ENCODE data around the gene HES2. TPM values are rescaled to one million over a fixed set of nuclear protein-coding genes. Genes with fewer than 3 reads are reported as not detected.
"Not testable (repeated sequence)": the region's sequence is repeated elsewhere in the genome, so short reads cannot be mapped to it uniquely, and the experiment has no call there.

The HES2 gene
- total RNA-seq, 4 donors from 2014 or later: 7.3 TPM; not detected in 3

DNA sequence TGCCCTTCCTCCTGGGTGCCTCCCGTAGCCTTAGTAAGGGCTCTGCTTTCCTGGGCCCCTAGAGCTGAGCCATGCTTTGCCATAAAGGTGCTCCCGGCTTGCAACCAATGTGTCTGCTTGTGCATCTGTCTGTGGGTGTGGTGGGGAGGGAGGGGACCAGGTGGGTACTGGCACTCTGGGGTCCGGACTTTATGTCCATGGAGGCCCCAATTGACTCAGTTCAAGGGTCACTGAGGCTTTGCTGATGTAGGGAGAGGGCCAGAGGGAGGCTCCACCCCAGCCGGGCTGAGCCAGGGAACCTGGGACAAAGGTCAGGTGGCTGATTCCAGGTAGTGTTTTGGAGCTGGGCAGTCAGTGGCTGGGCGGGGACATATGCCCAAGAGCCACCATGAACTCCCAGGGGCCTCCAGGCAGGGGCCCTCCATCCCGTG lies 31.2 kb upstream of the HES2 start:
- no peak for TF ChIP-seq EP300 (IDR thresholded peaks at IDR 0.05)
- TF ChIP-seq POLR2AphosphoS5 (IDR thresholded peaks at IDR 0.05): no peak
- TF ChIP-seq, protein P1, sequence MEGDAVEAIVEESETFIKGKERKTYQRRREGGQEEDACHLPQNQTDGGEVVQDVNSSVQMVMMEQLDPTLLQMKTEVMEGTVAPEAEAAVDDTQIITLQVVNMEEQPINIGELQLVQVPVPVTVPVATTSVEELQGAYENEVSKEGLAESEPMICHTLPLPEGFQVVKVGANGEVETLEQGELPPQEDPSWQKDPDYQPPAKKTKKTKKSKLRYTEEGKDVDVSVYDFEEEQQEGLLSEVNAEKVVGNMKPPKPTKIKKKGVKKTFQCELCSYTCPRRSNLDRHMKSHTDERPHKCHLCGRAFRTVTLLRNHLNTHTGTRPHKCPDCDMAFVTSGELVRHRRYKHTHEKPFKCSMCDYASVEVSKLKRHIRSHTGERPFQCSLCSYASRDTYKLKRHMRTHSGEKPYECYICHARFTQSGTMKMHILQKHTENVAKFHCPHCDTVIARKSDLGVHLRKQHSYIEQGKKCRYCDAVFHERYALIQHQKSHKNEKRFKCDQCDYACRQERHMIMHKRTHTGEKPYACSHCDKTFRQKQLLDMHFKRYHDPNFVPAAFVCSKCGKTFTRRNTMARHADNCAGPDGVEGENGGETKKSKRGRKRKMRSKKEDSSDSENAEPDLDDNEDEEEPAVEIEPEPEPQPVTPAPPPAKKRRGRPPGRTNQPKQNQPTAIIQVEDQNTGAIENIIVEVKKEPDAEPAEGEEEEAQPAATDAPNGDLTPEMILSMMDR (IDR thresholded peaks at IDR 0.05): no peak
- no peak for TF ChIP-seq POLR2A (IDR thresholded peaks at IDR 0.05)
- H3K4me3 ChIP-seq: no peak overlapping the region
- peaks cover 0 to 47% (median 8%) of the 10 kb centered on the region in 3 donors for H3K4me1 ChIP-seq
- H3K36me3 ChIP-seq: no peaks in the 10 kb centered on the region
- 25 to 70% methylated on average over 1 of the region's 6 CpGs for WGBS, 2 donors (ENCODE audit: low coverage in 1 of 2)
- ATAC-seq: no peak
- H3K9me3 ChIP-seq: no peaks in the 10 kb centered on the region
- H3K27me3 ChIP-seq: peaks cover 100% of the 10 kb centered on the region
- no peak overlapping the region for H3K27ac ChIP-seq

DNA sequence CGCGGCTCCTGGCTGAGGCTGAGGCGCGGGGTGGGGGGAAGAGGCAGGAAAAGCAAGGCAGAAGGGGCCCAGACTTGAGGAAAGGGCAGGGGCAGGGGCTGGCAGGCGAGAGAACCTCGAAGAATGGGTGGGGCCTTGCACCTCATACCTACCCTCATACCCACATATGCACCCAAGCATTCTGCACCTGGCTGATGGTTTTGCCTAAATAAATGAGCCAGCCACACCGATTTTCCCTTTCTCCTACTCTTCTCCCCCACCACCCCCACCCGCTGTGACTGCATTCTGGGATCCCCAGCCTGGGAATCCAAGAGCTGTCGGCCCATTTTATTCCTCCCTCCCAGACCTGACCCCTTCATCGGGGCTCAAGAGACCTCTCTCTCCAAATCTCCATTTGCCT lies 30.8 kb upstream of the HES2 start:
- not testable (repeated sequence) for ATAC-seq
- 50% methylated on average over 3 of the region's 10 CpGs; no CpG with 5 or more reads in 1 of the 2 donors for WGBS, 2 donors (ENCODE audit: low coverage in 1 of 2)

DNA sequence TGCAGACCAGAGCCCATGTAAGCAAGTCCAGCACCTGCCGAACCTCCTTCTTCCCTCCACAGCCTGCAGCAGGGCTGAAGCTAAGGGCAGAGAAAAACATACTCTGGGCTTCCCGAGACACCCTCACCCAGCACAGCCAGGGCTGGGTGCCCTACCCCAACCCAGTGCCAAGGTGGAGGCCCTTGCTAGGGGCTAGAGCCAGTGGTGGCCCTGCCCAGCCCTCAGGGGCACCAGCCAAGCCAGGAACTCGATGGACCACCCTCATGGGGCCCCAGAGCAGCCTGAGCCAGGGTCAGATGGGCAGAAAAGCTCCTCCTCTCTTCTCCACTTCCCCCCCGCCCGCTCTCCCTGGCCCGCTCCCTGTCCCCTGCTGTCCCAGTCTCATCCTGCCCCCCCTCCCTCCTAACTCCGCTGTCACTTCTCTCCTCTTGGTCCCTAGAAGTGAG lies 30.3 kb upstream of the HES2 start:
- Histone ChIP-seq H3K4me3 (no peak overlapping the region), H3K27ac (no peak overlapping the region), H3K27me3 (peaks cover 100% of the 10 kb centered on the region), H3K4me1 (peaks cover 0 to 40% (median 8%) of the 10 kb centered on the region in 3 donors), H3K9me3 (no peaks in the 10 kb centered on the region), H3K36me3 (no peaks in the 10 kb centered on the region)
- TF ChIP-seq, protein P1 (IDR thresholded peaks at IDR 0.05): no peak
- TF ChIP-seq POLR2A (IDR thresholded peaks at IDR 0.05): no peak
- no peak for TF ChIP-seq EP300 (IDR thresholded peaks at IDR 0.05)
- no CpG with 5 or more reads among the region's 7 CpGs for WGBS, 2 donors (ENCODE audit: low coverage in 1 of 2)
- ATAC-seq: no peak

More for the DNA sequence above, 30.8 kb upstream of the HES2 start:
- H3K9me3 ChIP-seq, H3K27ac ChIP-seq, H3K4me3 ChIP-seq, H3K36me3 ChIP-seq: not testable (repeated sequence)
- H3K27me3 ChIP-seq: peaks cover 100% of the 10 kb centered on the region
- H3K4me1 ChIP-seq: peaks cover 0 to 45% (median 8%) of the 10 kb centered on the region in 3 donors

DNA sequence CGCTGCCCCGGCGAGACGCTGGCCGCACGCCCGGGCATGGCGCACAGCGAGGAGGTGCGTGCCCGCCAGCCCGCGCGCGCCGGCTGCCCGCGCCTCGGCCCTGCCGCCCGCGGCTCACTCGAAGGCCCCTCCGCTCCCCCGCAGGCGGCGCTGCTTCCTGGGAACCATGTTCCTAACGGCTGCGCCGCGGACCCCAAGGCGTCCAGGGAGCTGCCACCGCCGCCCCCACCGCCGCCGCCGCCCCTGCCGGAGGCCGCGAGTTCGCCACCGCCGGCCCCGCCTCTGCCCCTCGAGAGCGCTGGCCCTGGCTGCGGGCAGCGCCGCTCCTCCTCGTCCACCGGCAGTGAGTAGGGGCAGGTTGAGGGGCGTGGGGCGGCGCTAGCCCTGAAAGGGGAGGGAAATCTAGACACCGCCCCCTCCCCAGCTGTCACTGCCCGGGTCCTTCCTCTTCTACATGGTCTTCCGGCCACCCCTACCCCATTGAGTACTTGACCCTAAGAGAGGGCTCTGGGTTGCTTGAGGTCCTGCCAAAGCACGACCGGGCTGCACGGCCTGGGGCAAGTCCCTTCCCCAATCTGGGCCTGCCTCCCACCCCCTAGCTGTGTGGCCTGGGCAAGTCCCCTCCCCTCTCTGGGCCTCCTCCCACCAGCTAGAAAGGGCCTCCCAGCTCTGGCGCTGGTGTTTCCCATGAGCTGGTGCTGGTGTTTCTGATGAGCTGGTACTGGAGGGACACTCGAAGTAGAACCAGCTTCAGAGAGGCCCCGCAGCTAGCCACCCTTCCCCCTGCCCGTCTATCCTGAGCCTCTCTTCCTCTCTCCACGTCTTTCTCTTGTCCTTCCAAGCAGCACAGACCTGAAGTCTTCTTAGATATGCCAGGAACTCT lies 29.3 kb upstream of the HES2 start:
- WGBS, 2 donors (ENCODE audit: low coverage in 1 of 2): 0 to 33% methylated on average over 3 to 4 of the region's 66 CpGs
- ATAC-seq: peak; percentile 35
- Histone ChIP-seq H3K4me3 (peak overlapping the region in 1 of 2 donors; percentile 38), H3K4me1 (peaks cover 0 to 30% (median 8%) of the 10 kb centered on the region in 3 donors), H3K27ac (no peak overlapping the region), H3K9me3 (no peaks in the 10 kb centered on the region), H3K36me3 (no peaks in the 10 kb centered on the region), H3K27me3 (peaks cover 94% of the 10 kb centered on the region)
- TF ChIP-seq, protein P1 (IDR thresholded peaks at IDR 0.05): peak in 2 of 4 experiments; percentile 2 to 18
- TF ChIP-seq EP300 (IDR thresholded peaks at IDR 0.05): no peak

DNA sequence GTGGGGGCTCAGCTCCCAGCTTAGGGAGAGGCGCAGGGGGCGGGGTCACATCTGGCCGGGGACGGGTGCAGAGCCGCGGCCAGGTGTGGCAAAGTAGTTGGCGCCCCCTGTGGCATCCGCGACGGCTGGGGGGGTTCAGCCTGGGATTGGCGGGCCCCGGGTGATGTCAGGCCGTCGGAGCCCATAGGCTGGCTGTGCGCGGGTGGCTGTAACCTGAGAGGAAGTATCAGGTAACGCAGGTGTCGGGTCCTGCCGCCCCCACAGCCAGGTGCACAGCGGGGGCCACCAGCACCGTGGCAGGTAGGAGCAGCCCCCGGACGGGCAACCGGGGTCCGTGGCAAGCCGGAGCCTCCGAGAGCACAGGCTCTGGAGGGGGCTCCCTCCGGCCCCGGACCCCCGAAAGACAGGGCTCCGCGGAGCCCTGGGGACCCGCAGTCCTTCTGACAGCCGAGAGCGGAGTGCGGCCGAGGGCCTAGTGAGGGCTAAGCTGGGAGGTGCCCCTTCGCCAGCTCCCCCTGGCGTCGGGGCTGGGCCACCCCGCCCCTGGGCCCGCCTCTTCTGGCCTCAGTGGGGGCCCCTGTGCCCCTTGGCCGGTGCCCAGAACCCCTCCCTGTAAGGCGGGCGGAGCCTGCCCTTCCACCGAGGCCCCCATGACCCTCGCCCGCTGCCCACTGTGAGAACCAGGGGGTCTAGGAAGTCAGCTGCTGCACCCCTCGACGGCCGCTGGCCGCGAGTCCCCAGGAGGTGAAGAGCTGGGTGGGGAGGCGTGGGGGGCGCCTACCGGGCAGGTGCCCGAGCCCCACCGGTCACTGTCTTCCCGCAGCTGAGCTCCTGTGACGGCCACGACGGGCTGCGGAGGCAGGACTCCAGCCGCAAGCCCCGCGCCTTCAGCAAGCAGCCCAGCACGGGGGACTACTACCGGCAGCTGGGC lies 28.4 kb upstream of the HES2 start:
- Histone ChIP-seq H3K27ac (no peak overlapping the region), H3K4me3 (peak overlapping the region in 1 of 2 donors; percentile 38)
- no peak for TF ChIP-seq POLR2AphosphoS5 (IDR thresholded peaks at IDR 0.05)
- TF ChIP-seq POLR2A (IDR thresholded peaks at IDR 0.05): no peak
- TF ChIP-seq EP300 (IDR thresholded peaks at IDR 0.05): no peak
- TF ChIP-seq, protein P1 (IDR thresholded peaks at IDR 0.05): no peak

More for the DNA sequence above, 28.4 kb upstream of the HES2 start:
- Histone ChIP-seq H3K9me3 (no peaks in the 10 kb centered on the region), H3K27me3 (peaks cover 93% of the 10 kb centered on the region), H3K4me1 (peaks cover 0 to 27% (median 8%) of the 10 kb centered on the region in 3 donors), H3K36me3 (no peaks in the 10 kb centered on the region)
- ATAC-seq: no peak
- no CpG with 5 or more reads among the region's 68 CpGs for WGBS, 2 donors (ENCODE audit: low coverage in 1 of 2)

Measured in gastroesophageal sphincter (tissue), 4 donors.